HG03521 (cell line): ENCODE measurements around the gene POLR1A.

ENCODE experiments used
- ATAC-seq: cut with Tn5 transposase; IDR thresholded peaks from one replicate; pipeline ENCODE4 v1.9.1; 2021; ENCODE audit warnings: mild to moderate bottlenecking, moderate library complexity; ENCODE audit not compliant: unreplicated experiment

The POLR1A gene

DNA sequence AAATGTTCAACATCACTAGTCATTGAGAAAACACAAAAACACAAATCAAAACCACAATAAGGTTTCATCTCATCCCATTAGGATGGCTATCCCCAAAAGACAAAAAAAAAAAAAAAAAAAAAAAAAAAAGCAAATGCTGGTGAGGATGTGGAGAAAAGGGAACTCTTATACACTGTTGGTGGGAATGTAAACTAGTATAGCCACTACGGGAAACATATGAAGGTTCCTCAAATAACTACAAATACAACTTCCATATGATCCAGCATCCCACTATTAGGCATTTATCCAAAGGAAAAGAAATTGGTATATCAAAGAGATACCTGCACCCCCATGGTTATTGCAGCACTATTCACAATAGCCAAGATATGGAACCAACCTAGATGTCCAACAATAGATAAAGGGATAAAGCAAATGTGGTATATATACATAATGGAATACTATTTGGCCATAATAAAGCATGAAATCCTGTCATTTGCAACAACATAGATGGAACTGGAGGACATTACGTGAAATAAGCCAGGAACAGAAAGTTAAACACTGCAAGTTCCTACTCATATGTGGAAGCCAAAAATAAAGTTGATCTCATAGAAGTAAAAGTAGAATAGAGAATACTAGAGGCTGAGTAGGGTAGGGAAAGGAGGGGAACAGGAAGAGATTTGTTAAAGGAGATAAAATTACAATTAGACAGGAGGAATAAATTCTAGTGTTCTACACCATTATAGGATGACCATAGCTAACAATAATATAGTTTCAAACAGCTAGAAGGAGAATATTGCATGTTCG is 8.4 kb downstream of the POLR1A start:
- ATAC-seq, result no peak

DNA sequence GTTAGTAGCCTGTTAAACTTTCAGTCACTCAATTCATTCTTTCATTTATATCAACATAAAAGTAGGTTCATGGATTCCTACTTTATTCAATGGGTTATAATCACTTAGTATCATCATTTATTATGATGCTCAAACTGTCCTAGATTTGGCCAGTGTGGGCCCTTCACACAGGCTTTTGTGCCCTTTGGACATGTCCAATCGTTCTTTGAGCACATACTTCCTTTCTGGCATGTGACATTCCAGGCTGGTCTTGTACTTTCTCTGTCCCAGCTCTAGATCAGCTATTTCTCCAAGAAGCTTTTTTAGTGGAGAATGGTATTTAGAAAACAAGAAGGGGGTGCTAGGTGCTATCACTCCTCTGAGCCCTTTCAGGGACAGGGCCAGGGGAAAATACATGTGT is 11.5 kb downstream of the POLR1A start:
- ATAC-seq, result no peak

DNA sequence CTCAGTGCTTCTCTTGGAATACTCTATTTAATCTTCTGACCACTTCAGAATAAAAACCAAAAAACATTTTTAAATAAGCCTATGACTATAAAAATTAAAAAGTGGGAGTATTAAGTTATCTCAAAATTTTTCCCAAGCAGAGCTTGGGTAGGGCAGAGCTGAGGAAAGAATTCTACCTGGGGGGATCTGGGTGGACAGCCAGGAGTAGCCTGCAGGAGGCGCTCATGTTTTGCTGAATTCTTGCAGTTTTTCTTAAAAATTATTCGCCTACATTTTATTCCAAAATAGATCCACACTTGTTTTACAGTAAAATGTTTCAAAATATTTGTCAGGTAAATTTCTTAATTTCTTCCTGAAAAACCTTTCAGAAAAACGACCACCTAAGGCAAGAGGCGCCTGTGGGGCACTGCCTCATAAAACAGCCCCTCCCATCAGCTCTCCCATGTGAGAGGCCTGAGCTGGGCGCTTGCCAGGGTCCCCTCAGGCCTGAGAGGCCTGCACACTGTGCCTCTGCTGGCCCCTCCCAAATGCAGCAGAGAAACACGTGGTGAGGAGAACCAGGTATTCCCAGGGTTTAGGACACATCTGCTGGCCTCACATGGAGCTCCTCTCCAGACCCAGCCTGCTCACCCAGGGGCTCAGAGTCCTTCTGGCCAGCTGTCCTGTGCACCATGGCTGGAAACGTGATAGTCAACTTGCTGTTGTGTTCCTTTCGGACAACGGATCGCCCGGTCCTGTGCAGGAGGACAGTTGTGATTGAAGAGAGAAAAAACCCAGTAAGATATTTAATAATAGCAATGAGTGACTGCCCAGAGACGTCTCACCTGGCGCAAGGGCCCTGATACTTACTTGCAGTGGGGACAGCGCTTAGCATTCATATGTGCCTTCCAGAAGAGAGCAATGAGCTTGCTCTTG is 17.5 kb downstream of the POLR1A start:
- ATAC-seq, result no peak

DNA sequence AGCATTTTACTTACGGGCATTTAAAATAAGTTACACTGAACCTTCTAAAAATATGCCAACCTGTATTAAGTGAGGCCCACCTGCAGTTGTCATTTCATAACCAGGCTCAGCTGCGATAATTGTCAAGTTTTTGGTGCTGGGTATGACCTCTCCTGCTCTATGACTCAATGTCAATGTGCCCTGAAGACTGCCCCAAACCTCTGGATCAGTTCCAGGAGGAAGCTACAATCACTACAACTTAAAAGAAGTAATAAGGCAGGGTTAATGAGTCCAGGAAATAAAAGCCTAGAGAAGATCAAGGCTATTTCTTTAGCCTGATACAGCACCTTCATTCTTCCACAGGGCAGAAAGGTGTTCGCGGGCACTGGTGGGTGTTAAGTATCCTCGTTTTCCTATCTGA is 22.9 kb downstream of the POLR1A start:
- no peak for ATAC-seq

DNA sequence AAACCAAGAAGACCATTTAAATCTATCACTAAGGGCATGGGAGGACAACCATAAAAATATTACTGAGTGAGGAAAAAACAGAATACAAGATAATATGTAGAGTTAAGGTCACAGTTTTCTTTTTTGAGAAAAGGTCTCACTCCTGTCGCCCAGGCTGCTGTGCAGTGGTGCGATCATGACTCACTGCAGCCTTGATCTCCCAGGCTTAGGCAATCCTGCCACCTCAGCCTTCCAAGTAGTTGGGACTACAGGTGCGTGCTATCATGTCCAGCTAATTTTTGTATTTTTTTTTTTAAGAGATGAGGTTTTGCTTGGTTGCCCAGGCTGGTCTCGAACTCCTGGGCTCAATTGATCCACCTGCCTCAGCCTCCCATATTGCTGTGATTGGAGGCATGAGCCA is 24.0 kb downstream of the POLR1A start:
- no peak for ATAC-seq

DNA sequence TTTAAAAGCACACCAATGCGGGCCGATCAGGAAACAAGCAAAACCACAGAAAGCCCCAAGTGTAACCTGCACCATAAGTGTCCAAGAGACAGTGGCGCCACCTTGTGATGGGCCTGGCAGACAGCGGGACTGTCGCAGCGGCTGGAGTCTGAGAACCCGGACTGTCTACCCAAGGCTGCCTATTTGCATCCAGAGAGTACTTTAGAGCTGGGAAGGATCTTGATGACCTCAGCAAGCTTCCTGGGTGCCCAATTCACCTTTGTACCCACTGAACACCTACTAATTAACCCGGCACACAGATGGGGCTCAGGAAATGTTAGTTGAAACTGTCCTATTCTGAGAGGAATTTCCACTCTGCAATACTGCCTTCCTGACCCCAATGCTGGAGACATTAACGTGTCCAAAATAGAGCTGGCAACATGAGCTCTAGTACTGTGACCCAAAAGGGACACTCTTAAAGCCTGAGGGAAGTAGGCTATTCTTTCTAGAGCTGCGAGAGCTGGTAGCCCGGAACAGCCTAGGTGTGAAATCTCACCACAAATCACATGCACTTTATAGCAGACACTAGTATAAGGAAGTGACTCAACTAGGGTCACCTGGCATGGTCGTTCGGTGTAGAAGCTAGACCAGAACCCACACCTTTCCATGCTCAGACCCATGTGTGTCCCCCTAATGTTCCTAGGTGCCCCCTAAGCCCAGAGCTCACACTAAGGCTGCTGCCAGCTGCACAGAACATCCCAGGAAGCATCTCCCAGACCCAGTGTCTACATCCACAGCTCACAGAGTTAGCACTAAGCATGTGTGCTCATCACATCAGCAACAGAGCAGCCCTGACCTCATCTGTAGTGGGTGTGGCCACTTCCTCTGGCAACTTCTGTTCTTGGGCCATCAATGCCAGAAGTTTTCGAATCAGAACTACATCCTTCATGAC is 25.4 kb downstream of the POLR1A start:
- ATAC-seq, result peak; percentile 69

DNA sequence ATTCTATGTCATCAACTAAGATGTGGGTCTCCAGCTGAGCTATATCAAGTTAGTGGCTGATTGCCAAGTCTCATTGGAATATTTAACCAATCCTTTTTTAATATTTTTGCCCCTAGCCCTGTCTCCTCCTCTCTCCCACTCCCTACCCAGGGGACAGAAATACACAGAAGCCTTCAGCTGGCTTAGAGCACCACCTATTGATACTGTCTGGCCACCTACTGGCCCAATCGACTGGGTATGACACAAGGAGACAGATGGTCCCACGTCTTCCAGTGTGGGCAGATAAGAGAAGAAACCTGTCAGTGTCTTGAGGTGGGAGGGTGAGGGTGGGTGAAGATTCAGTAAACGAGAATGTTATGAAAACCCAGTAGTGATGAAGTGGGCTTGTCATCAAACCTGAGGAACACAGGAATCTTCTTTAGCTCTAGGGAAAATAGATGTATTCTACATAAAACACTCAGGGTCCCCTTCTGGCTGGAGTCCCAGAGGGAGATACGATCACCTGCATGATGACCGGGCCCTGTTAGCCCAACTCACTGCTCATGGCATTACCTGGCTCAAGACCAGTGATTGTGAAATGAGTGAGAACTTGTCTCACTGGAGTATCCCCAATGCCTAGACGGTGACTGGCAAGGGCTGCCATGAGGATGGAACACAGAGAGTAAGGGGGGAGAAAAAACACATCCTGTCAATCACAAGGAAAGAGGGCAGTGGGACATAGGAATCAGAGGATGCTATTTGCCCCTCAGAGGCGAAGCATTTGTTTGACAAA is 26.7 kb downstream of the POLR1A start:
- ATAC-seq, result no peak

DNA sequence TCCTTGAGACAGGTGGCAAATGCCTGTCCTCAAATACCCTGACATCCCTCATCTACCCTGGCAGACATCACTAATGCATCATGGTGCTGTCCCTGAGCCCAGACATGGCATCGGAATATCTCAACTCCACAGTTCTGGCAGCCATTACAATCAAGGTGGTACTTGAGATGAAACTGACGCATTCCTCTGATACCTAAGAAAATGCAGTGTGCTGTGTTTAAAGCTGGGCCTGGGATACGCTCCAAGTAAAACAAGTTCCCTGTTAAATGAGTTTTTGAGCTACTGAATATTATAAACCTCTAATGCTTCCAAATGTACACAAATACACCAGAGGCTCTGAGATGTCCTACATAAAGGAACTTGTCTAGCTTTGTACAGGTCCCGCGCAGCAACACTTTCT is 29.8 kb downstream of the POLR1A start:
- ATAC-seq, result no peak

DNA sequence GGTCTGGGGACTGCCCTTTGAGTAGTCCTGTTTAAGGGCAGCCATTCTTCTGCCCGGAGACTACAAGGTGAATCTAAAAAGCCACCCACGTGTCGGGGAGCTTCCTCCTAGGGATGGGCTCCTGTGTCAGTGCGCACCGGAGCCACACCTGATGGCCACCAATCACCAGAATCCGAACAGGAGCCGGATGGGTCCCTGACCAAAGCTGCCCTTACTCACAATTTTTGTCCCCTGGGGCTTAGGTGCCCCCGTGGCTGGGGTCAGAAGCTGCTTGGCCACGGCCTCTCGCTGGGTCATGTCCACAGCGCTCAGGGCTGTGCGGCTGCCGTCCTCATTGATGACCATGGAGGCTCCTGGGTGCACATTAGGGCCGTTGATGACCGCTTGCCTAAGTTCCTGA is 30.9 kb downstream of the POLR1A start:
- no peak for ATAC-seq

DNA sequence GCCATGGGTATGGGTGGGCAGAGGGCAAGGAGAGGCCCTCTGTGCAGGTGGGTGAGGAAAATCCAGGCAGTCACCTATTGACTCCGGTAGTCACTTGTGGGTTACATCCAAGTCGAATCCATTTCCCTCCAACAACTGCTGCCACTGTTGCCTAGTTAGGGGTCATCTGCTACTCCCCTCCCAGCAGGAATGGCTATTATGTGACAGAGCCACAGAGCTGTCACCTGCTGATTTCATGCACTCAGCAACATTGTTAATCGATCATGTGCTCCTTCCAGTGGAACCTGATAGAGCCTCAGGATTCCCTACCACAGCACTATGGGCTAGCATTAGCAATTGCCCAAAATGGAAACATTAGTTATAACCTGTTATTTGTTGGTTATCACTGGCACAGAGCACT is 31.4 kb downstream of the POLR1A start:
- no peak for ATAC-seq

DNA sequence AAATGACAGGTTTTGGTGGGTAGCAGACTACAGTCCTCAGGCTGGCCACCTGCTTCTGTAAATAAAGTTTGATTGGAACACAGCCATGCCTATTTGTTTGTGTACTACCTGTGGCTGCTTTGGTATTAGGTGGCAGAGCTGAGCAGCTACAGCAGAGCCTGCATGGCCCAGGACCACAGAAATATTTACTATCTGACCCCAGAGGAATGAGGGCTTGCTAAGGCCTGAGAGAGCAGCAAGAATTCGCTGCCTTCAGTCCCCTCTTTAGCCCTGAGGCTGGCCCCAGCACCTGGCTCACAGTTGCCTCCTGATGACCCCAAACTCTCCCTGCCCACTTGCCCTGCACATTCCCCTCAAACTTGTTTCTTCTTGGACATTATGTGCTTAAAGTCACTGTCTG is 32.5 kb downstream of the POLR1A start:
- no peak for ATAC-seq

DNA sequence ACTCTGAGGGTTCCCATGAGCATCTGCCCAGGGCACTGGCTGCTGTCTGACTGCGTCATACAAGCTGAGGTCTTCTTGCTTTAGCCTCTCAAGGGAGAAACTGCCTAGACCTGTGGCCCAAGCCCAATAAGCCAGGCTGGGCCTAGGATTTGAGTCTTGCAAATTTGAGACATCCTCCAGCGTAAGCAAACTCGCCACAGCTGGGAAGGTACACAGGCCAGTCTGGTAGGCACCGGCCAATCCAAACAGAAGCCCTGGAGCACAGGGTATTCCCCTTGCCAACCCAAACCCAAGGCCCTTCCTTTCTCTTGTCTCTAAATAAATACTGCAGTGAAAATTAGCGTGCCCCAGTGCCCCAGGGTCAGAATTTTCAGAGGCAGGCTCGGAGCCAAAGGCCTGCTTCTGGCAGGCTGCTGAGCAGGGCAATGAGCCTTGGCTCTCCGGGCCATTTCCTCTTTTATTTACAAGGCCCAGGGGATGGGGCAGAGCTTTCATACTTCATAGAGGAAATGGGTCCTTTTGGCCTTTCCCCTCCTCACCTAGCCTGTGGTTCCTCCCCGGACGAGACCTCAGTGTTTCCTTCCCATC is 33.3 kb downstream of the POLR1A start:
- no peak for ATAC-seq

DNA sequence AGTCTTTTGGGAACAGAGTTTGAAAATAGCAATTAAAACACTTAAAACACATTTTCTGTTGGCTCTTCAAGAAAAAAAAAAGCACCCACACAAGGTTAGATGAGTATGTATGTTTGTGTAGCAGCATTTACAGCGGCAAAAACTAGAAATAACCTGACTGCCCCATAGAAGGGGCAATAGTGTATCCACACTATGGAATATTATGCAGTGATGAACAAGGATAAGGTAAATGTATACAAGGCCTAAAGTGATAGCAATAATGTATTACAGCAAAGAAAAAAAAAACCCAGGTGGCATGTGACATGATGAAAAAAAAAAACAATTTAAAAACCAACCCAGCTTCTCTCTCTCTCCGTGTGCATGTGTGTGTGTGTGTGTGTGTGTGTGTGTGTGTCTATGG is 34.8 kb downstream of the POLR1A start:
- ATAC-seq, result no peak

DNA sequence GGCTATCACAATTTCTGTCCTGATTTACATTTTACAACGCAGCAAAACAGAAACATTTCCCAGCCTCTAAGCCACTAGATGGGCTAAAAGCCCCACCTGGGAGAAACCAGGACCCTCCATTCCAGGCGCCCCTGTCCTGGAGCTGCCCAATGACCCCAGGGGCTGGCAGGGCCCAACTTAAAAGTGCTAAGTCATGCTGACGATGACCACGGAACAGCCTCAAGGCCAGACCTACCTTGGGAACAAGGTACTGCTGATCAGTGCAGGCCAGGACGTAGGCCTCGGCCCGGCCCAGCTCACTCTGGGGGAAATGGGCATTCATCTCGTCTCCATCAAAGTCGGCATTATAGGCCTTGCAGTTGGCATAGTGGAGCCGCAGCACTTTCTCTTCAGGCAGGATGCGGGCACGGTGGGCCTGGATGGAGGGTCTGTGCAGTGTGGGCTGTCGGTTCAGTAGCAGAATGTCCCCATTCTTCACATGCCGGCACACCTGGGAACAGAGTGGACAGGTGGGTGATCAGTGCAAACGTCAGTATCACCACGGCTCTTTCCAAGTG is 35.8 kb downstream of the POLR1A start:
- no peak for ATAC-seq

DNA sequence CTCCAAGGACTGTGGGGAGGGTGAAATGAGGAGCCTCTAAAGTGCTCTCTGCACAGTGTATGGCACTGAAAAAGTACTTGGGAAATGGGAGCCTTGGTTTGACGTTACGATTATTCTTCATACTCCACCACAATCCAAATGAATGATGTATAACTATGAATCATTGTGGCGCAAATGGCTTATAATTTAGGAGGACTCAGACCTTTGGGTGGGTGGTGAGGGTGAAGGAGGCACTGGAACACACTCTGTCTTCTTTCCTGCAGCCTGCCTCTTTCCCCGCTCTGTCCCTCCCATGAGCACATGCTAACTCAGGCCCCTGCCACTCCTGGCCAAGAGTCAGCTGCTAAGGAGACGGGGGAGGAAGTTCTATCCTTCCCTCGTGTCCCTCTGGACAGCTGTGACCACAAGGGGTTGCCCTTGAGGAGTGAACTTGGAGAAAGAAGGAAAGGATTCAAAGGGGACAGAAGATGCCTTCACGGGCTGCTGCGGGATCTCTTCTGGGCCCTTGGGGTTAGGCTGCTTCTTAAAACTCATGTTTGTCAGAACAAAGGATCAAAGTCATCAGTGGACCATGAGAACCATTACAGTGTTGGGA is 36.5 kb downstream of the POLR1A start:
- ATAC-seq, result no peak

DNA sequence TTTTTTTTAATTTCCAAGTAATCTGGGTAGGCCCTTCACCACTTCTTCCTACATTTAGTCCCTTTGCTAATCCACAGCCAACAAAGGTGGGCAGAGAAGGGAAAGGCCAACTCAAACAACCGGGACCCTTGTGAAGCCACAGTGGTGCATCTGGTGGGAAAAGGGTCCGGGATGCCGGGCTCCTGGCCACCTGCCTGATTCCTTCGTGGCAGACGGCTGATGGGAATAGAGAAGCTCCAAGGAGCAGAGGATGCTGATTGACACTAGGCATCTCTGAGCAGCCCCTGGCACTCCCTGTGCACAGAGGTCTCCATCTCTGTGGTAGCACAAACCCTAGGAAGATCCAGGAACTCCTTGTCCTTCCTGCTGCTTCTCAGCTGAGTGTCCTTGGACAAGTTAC is 37.0 kb downstream of the POLR1A start:
- ATAC-seq, result no peak

DNA sequence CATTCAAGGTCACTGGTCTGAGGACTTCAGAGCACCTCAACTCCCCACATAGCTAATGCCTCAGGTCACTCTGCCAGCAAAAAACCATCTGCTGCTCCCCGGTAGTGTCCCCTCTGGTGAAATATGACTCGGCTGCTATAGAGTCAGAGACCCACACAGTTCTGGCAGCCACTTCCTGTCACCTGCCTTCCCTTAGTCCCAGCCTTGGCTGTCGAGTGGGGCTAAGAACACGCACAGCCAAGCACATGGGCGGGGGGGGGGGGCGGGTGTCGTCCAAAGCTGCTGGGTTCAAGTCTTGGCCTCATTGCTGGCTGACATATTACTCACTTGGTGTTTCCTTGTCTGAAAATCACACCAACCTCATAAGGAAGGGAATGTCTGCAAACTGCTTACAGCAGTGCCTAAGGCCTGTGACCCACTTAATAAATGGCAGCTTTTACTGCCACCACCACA is 37.5 kb downstream of the POLR1A start:
- ATAC-seq, result no peak

DNA sequence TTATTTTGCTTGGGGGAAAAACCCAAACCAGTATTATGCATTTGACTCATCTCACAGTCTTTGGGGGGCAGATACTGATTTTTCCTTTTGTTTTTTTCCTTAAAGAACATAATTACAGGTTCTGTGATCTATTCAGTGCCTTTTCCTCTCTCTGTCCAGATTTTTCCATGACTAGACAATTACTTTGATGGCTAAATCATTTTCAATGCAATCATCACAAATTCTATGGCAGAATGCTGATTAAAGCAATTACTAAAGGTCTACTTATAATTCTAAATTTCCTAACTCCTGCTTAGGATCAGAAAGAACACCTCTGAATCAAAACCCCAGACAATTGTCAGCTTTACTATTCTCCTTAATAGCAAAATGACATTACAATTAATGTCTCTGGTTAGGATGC is 38.8 kb downstream of the POLR1A start:
- ATAC-seq, result no peak

DNA sequence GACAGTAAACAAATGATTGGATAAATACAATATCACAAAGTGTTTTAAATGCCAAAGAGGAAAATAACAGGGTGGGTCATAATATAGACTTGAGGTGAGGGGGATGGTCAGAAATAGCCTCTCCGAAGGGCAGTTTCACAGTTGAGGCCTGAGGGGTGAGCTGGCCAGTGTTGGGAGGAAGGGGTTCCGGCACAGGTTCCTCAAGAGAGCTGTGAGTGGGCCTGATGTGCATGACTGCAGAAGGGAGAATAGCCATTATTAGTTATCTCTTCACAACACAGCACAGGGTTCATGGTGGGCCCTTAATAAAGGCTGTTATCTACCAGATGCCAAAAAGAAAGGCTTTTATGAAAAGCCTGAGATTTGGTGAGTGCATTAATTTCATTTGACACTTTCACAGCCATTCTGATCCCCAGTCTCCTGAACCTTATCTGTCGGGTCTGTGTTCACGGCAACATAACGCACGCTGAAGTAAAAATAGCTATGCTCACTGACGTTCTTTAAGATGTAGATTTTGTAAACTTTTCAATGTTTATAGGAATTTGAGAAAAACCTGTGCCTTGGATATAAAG is 39.6 kb downstream of the POLR1A start:
- no peak for ATAC-seq
